ENCODE measurements around the gene KCND2. TPM values are rescaled to one million over a fixed set of nuclear protein-coding genes. Genes with fewer than 3 reads are reported as not detected.

The KCND2 gene
- polyA plus RNA-seq, 4 donors: 1.5 to 12.5 (median 1.9) TPM

DNA sequence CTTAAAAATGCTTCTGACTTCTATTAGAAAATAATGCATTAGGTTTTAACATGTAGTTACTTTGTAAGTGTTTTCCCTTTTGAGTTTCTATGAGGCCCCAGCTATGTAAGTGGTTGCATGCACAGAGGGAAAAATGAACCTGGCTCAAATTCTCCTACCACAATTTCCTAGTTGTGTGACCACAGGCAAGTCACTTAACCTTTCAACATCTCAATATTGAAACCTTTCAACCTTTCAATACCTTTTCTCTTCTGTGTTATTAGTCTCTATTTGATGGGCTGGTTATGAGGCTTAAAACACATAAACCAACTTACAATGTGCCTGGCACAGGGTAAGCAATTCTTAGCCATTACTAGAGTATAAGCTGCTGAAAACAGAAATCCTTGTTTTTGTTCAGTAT lies 203.0 kb downstream of the KCND2 start:
- no peak for DNase-seq (ENCODE audit: low read depth in 4 of 4, low spot score in 3 of 4)

DNA sequence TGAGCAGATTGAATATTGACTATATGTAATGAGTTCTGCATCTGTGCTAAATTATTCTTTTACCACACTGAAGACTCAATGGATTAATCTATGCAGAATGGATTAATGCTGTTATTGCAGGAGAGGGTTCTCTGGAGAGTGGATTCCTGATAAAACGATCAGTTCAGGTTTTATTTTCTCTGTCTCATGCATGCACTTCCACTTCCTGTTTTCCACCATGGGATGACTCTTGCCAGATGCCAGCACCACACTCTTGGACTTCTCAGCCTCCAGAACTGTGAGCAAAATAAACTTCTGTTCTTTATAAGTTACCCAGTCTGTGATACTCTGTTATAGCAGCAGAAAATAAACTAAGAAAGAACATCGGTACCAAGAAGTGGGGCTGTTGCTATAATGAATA lies 207.5 kb downstream of the KCND2 start:
- DNase-seq (ENCODE audit: low read depth in 4 of 4, low spot score in 3 of 4): no peak

DNA sequence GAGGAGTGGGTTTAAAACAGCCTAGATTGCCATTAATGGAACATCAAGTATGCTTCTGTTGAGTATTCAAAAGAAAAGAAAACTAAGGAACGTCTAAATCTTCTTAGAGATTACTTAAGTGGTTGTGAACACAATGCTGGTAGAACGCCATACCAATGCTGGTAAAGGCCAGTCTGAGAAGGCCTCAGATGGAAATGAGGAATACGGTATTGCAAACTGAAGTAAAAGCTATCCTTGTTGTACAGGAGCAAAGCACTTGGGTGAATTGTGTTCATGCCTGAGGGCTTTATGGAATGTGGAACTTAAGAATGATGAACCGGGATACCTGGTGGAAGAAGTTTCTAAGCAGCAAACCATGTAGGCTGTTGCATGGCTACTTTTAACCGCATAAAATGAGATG lies 208.0 kb downstream of the KCND2 start:
- DNase-seq (ENCODE audit: low read depth in 4 of 4, low spot score in 3 of 4): no peak

DNA sequence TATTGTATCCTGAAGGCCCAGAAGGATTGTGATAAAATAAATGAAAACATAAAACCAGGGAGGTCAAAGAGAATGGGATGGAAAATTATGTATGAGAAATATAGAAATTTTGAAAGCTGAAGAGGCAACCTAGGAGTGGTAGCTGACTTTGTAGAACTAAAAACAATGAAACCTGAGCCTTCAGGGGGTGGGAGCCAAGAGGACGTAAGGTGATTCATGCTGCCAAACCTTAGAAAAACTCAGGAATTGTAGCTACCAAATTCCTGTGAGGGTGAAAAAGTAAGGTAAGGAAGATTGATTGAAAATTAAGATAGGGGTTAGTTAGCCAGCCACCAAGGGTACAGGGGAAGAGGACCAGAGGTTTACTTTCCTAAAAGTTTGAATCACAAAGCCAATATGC lies 213.2 kb downstream of the KCND2 start:
- DNase-seq (ENCODE audit: low read depth in 4 of 4, low spot score in 3 of 4): no peak

DNA sequence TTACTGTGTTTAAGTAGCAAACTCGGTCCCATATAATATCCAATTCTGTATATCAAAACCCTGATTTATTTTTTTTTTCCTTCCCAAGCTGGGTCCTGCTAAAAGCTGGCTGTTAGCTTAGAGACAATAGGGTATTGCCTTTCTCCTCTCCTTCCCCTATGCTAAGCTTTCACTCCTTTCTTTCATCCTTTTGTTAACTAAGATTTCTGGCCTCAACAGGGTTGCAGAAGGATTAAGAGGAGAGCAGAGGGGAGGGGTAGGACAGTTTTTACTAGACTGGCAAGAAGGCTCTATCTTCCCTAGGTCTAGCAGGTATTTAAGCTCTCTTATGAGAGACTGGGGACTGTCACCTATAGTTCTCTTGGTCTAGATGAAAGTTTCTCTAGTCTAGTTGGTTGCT lies 229.2 kb downstream of the KCND2 start:
- no peak for DNase-seq (ENCODE audit: low read depth in 4 of 4, low spot score in 3 of 4)

DNA sequence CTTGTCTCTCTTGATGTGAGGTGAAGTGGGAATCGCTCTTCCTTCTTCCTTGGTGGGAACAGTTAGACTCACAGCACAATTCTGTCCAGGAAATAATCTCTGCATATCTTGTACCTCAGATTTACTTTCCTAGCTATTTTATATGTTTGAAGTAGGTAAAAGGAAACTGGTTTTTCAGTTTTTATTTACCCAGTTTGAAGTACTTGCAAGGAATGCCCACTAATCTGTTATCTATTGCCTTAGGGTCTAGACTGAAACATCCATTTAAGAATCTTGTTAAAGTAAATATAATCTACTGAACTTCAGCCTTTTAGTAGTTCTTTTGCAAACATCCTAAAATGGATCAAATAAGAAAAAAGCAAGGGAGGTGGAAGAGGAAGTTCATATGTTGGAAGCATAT lies 229.8 kb downstream of the KCND2 start:
- no peak for DNase-seq (ENCODE audit: low read depth in 4 of 4, low spot score in 3 of 4)

DNA sequence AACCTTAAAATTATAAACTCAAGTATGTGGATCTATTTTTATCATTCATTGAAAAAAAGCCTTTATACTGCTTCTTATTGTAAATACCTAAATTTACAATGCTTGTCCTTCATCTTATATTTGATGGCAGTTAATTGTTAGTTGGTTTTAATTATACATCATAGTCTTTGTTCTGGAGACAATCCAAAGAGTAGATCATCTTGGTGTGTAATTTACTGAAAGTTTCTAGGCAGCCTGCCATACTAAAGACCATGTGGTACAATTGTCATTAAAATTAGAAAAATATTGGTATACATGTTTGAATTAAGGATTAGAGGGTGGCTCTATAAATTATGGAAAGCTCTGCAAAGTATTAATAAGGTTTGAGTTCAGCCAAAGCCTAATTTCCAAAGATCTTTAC lies 231.4 kb downstream of the KCND2 start:
- DNase-seq (ENCODE audit: low read depth in 4 of 4, low spot score in 3 of 4): no peak

DNA sequence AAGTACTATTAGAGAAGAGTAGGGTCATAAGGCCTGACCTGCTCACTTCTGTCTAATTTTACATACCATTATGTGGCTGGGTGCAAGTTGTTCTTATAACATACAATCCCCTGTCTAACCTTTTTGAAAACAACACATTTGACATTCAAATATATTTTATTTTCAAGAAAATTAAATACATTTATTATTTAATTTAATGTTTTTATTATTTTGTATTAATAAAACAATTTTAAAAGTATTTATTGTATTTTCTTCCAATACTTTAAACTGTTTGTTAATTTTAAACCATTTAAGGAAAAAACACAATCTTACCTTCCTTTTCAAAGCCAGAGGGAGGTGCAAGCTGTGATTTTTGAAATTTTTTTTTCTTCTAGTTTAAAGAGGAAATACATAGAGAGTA lies 232.8 kb downstream of the KCND2 start:
- DNase-seq (ENCODE audit: low read depth in 4 of 4, low spot score in 3 of 4): no peak

DNA sequence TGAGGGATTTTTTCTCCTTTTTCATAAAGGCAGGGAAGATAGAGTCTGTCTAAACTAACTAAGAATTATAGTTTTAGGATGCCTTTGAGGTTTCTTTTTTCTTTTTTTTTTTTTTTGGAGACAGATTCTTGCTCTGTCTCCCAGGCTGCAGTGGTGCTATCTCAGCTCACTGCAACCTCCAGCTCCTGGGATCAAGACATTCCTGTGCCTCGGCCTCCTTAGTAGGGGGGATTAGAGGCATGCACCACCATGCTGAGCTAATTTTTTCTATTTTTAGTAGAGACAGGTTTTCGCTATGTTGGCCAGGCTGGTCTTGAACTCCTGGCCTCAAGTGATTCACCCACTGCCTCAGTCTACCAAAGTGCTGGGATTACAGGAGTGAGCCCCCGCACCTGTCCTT lies 239.7 kb downstream of the KCND2 start:
- DNase-seq (ENCODE audit: low read depth in 4 of 4, low spot score in 3 of 4): no peak

DNA sequence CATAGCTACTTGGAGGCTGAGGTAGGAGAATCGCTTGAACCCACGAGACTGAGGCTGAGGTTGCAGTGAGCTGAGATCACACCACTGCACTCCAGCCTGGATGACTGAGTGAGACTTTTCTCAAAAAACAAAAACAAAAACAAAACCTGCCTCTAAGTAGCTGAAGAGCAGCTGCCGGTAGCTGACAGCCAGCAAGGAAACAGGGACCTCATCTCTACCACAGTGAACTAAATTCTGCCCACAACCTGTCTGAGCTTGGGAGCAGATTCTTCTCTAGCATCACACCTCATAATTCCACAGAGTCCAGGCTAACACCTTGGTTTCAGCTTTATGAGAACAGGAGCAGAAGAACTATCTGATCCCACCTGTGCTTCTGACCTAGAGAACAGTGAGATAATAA lies 246.2 kb downstream of the KCND2 start:
- DNase-seq (ENCODE audit: low read depth in 4 of 4, low spot score in 3 of 4): no peak

DNA sequence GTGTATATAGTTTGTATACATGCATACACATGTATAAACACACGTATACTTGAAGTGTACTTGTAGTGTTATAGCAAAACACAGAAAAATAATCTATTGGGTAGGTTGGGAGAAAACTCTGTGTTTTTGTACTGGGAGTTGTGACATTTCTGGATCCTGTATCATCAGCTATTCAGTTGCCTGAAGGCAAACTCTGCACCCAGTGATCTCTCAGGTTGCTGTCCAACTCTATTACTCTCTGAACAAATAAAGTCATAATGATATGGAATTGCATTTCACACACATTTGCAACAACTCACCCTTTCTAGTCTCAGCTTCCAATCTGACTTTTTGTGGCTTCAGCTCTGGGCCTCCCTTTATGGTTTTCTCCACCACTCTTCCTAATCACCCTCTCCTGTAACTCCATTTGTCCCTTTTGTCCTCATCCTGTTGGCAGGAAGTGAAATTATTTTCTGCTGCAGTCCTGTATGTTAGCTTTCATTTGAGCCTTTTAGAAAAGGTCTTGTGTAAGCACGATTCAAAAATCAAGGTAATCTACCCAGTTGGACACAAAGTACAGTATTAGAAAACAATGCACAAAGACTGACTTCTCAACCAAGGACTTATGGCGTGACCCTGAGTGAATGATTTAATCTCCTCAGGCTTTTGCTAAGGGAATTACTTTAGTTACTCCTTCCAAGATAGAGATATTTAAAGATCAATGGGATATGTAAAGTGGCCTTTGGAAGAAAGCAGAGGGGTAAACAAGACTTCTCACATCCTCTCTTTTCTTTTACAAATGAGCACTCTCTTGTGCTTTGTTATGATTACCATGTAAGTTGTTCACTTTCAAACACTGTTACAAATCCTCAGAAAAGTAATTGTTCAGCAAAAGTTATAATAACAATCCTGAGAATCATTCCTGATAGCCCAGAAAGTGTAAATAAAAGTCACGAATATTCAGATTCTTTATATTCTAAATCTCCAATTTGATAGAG lies 249.1 kb downstream of the KCND2 start:
- DNase-seq (ENCODE audit: low read depth in 4 of 4, low spot score in 3 of 4): no peak

DNA sequence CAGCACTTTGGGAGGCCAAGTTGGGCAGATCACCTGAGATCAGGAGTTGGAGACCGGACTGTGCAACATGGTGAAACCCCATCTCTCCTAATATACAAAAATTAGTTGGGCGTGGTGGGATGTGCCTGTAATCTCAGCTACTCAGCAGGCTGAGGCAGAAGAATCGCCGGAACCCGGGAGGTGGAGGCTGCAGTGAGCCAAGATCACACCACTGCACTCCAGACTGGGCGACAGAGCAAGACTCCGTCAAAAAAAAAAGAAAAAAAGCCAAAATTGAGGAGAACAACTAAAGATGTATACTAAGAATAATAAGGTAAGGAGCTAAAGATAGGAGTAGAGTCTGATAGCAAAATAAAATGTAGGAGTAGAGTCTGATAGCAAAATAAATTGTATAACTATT lies 251.0 kb downstream of the KCND2 start:
- no peak for DNase-seq (ENCODE audit: low read depth in 4 of 4, low spot score in 3 of 4)

DNA sequence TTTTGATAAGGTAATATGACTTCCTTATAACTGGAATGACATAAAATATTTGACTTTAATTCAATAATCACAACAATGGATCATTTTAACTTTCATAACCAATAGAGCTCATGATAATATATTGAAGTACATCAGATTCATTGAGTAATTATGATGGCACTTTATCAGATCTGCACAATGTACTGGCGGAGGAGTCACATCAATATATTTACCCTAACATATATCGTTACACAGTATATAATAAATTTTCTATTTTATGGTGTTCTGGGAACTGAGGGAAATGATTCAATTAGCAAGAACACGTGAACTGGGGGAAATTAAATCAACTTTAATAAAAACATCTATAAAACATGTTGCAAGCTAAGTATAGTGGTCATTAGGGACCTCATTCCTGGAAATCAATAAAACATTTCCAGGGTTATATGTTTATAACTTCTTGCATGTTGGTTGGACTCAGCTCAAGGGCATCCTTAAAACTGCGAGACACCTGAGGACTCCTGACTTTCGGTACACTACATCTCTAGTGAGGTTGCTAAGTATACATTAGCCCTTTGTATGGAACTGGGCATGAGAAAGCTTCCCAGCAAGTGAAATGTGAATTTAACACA lies 254.0 kb downstream of the KCND2 start:
- no peak for DNase-seq (ENCODE audit: low read depth in 4 of 4, low spot score in 3 of 4)

DNA sequence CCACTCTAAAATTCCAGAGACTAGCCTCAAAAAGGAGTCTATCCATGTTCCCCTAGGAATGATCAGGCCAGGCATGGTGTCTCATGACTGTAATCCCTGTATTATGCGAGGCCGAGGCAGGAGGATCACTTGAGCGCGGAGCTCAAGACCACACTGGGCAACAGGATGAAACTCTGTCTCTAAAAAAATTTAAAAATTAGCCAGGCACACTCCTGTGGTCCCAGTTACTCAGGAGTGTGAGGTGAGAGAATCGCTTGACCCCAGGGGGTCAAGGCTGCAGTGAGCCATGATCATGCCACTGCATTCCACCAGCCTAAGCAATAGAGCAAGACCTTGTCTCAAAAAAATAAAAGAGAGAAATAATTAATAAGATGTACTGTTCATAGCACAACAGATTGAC lies 256.8 kb downstream of the KCND2 start:
- DNase-seq (ENCODE audit: low read depth in 4 of 4, low spot score in 3 of 4): no peak

DNA sequence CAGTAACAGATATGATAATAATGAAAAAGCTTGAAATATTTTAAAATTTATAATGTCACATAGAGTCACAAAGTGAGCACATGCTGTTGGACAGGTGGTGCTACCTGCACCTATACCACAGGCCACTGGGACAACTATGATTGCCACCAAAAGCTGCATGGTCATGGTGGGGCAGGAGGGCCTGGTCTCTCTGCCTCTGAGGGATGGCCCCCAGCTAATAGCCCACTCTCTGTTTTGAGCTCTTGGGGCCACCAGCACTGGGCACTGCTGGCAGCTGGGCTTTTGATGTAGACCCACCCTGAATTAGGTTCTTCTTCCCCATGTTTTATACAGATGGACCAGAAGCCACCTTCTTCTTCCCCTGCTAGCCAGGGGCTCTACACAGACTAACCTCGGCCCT lies 265.4 kb downstream of the KCND2 start:
- DNase-seq (ENCODE audit: low read depth in 4 of 4, low spot score in 3 of 4): no peak

DNA sequence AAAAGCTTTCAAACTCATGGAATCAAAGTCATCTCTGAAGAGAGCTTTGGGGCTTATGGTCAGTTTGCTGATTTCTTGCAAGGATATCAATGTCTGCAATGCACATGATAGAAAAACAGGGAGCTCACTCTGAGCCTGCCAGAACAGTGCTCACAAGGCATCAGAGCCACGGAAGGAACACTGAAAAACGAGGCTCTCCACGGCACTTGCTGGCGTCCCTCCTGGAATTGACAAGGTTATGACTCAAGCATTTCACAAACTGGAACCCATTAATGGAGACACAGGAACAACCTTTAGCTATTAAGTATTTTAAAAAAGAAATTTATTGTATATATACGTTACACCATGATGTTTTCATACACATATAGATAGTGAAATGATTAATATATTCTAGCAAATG lies 266.3 kb downstream of the KCND2 start:
- DNase-seq (ENCODE audit: low read depth in 4 of 4, low spot score in 3 of 4): no peak

DNA sequence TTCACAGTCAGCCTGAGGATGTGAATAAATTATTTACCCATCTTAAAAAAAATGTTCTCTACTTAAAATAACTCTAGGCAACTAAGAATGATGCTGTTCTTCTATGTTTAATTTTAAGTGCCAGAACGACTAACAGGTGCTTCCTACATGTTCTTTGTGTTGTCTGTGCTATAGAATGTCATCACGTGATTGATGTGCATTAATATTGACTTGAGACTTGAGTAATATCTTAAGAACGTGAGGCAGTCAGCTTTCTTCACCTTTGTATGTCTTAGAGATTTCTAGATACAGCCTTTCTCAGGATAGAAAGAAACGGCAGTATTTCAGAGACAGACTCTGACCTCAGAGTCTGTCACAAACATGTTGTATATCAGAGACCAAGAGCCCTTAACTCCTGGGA lies 274.6 kb downstream of the KCND2 start:
- no peak for DNase-seq (ENCODE audit: low read depth in 4 of 4, low spot score in 3 of 4)

DNA sequence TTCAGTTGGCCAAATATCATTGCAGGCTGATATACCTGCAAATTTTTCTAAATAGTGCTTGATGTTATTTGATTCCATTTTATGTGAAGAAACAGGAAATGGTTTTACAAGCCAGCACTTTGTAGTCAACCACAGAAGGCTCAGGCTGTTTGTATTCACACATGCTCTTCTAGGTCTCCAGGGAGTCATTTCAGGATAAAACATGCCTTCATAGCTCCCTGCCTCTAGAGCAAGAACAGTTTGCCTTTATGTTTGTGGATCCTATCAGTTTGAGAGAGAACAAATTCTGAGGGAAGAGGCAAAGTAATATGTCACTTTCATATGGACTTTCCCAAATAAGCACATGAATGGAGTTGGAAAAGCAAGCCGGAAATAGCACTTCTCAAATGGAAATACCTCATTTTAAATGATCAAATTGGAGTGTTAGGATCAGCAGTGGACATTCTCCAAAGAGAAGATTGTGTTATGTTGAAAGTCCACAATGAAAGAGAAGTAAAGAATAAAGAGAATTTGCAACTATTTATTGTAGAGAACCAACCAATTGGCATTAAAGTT lies 277.6 kb downstream of the KCND2 start:
- DNase-seq (ENCODE audit: low read depth in 4 of 4, low spot score in 3 of 4): no peak

DNA sequence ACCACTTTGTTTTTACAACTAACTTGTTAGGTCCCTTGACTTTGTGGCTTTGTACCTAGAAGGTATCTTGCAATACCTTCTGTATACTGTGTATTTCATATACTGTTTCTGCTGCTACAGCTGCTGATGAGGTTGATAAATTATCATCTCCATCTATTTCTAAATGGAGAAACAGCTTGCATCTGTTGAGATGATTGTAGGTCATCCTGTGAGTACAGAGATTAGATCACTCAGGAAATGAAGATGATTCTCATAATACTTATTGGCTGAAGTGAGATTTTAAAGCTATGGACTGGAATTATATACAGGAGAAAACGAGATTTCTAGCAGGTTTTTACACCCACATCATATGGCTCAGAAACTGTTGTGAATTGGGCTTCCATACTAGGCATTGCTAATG lies 280.5 kb downstream of the KCND2 start:
- DNase-seq (ENCODE audit: low read depth in 4 of 4, low spot score in 3 of 4): no peak

DNA sequence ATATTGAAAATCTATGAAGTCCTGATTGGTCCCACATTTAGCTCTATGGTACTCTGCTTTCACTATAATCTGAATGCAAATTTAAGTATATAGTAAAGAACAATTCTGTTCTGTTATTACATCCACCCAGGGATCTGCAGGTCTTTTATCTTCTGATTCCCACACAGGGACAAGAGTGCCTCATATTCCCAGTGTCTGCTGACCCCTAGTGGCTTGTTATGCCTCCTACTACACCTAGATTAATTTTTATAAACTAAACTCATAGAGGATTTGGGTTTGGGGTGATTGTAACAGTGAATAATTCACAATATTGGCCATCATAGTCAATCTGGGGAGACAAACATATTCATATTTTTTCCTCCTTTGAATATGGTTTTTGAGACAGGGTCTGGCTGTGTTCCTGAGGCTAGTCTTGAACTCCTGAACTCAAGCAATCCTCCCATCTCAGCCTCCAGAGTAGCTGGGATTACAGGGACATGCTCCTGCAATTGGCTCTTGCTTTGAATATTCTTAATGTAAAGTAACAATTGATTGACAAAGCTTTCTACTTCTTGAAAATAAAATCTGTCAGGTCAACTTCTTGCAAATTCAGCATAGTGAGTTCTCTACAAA lies 282.1 kb downstream of the KCND2 start:
- peak in 3 of 4 donors; percentile 18 to 31 (median 25) for DNase-seq (ENCODE audit: low read depth in 4 of 4, low spot score in 3 of 4)

DNA sequence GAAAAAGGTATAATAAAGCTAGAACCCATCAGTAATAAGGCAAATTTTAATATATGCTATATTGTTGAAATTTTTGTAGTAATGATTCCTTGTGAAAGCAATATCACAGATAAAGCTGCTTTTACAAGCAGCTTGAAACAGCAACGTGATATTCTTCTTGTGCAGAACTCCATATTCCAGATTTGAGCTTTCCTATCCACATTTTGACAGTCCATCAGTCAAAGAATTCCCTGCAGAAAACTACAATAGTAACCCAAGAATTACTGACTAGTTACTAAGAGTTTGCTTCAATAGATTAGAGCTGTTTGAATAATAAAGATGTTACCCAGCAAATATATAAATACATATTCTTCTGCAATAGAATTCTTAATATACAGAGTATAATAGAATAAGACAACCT lies 291.2 kb downstream of the KCND2 start:
- no peak for DNase-seq (ENCODE audit: low read depth in 4 of 4, low spot score in 3 of 4)

DNA sequence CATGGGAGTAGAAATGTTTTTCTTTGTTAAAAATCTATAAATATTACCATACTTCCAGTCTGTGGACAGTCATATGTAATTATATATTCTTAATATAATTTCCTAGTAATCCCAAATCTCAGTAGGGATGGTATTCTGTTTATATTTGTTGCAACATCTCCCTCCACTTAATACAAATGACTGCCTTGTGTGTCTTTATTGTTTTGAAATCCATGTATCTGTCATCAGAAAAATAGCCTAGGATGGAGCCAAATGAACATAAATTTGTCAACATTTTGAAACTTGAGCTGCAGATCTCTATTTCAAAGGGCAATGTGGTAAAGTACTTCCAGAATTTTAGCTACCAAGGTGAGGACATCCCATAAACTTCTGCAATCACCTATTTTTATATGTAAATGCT lies 294.2 kb downstream of the KCND2 start:
- no peak for DNase-seq (ENCODE audit: low read depth in 4 of 4, low spot score in 3 of 4)
